Activated naive CD4-positive, alpha-beta T cell treated with anti-CD3 and anti-CD28 coated beads for 36 hours (primary cell): ENCODE measurements around the gene KCNK7. TPM values are rescaled to one million over a fixed set of nuclear protein-coding genes. Genes with fewer than 3 reads are reported as not detected.

Source experiments
- CTCF ChIA-PET: fragments of 350-600 bp; sonication (Branson Sonifier 250); formaldehyde crosslinking; loops from one replicate; lab custom pipeline; 2021; ENCODE audit warnings: antibody characterized with exemption; lab: Charles Lee
- DNase-seq: peaks from one replicate; pipeline ENCODE4 v3.0.0-alpha.2; 2020
- H3K27ac Mint-ChIP-seq: one replicate; pipeline ENCODE4 v1.8.0; 2021; ENCODE audit warnings: mild to moderate bottlenecking, mixed read lengths
- H3K27me3 Mint-ChIP-seq: one replicate; pipeline ENCODE4 v1.8.0; 2021; ENCODE audit warnings: low read depth, mixed read lengths
- H3K36me3 Mint-ChIP-seq: one replicate; pipeline ENCODE4 v1.8.0; 2021; ENCODE audit warnings: low read depth, mixed read lengths
- H3K4me1 Mint-ChIP-seq: one replicate; pipeline ENCODE4 v1.8.0; 2021; ENCODE audit warnings: low read depth, mixed read lengths
- H3K4me3 Mint-ChIP-seq: one replicate; pipeline ENCODE4 v1.8.0; 2021; ENCODE audit warnings: mild to moderate bottlenecking, moderate library complexity, mixed read lengths
- H3K9me3 Mint-ChIP-seq: one replicate; pipeline ENCODE4 v1.8.0; 2021; ENCODE audit warnings: mixed read lengths
- intact Hi-C: fragments of 100-400 bp; cut with micrococcal nuclease; formaldehyde crosslinking; loops from one replicate; pipeline ENCODE4 v1.15.1; 2023
- total RNA-seq, 2 experiments: library from RNA; stranded (reverse); gene quantifications; one replicate each; pipeline ENCODE4 v1.2.3, GENCODE V29; 2021

KCNK7 gene
- total RNA-seq, 2 experiments from 2014 or later = 0.35 TPM; not detected in 1

DNA sequence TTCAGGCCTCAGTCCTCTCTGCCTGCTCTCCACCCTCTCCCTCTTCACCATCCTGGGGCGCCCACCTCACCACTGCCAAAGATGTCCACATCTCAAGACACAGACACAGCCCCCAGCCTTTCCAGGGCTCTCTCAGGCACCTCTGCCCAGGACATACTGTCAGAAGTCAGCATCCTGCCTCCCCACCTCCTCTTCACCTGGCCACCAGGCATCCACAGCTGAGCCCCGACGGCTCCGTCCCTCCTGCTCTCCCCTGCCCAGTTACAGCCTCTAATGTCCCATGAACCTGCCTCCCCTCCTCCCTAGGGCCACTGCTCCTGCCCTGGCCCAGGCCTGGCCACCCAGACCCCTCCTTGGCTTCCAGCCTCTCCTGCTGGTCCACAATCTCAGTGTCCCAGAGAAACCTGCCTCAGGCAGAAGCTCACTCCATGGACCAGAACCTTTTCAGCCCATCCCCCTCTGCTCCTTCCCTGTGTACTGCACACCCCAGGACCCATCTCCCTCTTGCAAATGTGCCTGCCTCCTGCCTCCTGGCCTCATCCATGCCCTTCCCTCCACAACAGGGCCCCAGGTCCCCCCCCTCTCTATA is 40.7 kb downstream of the KCNK7 start:
- Mint-ChIP-seq H3K27ac (peak overlapping the region; percentile 65), H3K36me3 (peaks cover 8% of the 10 kb centered on the region), H3K4me3 (peak overlapping the region; percentile 39), H3K27me3 (no peaks in the 10 kb centered on the region), H3K4me1 (peaks cover 63% of the 10 kb centered on the region), H3K9me3 (no peaks in the 10 kb centered on the region)
- intact Hi-C loops = no loop called here
- DNase-seq = no peak
- CTCF ChIA-PET = interaction anchor here (2.6 kb wide), 1 partner anchor 14 kb away, joined by 17 read pairs; no protein-coding TSS in a partner anchor

DNA sequence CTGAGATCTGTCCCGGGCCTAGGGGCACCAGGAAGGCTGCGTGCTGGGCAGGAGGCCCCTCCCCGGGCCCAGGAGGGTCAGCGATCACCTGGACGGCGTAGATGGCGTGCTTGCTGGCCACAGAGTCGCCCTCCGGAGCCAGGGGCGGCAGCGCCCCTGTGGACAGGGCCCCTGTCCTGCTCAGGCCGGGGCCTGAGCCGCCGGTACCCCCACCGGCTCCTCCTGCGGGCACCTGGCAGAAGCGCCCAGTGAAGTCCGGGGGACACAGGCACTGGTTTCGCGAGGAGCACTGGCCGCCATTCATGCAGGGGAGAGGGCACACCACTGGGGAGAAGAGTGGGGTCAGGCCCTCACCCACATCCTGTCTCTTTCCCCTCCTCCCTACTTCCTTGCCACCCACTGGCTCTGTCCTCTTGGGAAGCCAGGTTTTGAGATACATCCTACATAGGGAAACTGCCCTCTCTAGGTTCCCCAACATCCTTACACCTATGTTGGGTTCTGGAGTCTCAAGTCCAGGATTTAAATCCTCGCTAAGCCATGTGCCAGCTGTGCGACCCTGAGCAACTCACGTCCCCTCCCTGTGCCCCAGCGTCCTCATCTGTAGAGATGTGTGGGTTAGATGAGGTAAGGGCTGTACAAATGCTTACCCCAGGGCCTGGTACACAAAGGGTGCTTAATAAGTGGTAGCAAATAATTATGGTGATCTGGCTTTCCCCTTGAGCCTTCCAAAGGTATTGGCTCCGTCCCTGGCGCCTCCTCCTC is 41.4 kb downstream of the KCNK7 start:
- CTCF ChIA-PET = no interaction called here
- Mint-ChIP-seq H3K27me3 (no peaks in the 10 kb centered on the region), H3K4me3 (peak overlapping the region; percentile 39), H3K27ac (peak overlapping the region; percentile 20), H3K36me3 (peaks cover 12% of the 10 kb centered on the region), H3K9me3 (no peaks in the 10 kb centered on the region), H3K4me1 (peaks cover 58% of the 10 kb centered on the region)
- intact Hi-C loops = no loop called here
- no peak for DNase-seq

DNA sequence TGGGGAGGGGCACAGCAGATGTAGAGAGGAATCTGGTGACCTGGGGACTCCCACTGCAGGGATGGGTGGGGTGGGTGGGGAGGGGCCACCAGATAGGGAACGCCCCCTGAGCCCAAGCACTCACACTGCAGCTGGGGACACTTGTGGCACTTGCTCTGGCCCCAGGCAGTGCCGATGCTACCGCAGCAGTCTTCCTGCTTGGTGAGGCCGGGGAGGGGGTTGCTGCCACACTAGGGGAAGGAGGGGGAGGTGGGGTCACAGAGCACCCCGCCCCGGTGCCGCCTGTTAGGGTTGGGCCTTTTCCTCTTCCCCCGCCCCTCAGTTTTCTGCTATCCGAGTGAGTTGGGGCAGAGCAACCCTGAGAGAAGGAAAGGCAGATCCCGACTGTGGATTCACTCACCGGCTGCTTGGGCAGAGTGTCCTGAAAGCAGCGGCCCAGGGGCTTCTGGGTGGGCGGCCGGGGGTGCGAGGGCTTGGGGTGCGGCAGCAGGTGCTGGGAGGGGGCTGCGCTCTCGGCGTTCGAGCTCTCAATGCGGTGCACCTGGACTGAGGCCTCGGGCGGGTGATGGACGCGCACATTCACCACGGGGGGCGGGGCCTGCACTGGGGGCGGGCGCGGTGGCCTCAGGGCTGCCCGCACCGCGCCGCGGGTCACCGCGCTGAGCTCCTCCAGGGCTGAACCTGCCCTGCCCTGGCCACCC is 42.1 kb downstream of the KCNK7 start:
- H3K9me3 Mint-ChIP-seq = no peaks in the 10 kb centered on the region

DNA sequence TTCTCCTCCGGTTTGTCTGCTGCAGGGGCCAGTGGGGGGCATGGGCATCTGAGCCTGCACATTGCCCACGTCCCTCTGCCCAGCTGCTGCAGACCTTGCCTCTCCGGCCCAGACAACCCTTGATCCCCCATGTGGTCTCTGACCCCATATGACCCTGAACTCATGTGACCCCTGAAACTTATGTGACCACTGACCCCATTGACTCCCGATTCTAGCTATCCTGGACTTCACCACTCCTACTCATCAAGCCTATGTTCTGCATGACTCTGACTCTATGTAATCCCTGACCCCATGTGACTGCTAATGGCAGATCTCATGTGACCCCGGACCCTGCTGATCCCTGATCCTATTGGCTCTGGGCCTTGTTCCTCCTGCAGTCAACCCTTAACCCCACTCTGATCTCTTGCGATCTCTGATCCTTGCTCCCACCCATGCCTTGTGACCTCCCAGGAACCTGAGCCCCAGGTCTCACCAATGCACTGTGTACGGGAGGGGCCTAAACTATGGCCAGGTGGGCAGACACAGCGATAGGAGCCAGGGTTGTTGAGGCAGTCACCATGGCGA is 43.1 kb downstream of the KCNK7 start:
- DNase-seq = no peak
- no peaks in the 10 kb centered on the region for H3K27me3 Mint-ChIP-seq
- no peak overlapping the region for H3K27ac Mint-ChIP-seq
- H3K36me3 Mint-ChIP-seq = peaks cover 15% of the 10 kb centered on the region
- intact Hi-C loops = loop anchor here (1.0 kb wide), 1 partner anchor 11 kb away; no protein-coding TSS in a partner anchor
- peaks cover 66% of the 10 kb centered on the region for H3K4me1 Mint-ChIP-seq
- H3K4me3 Mint-ChIP-seq = no peak overlapping the region
- CTCF ChIA-PET = interaction anchor here (0.6 to 2.2 kb wide), 7 partner anchors 9 to 501 kb away, joined by 3 to 21 read pairs (median 4); partner anchors contain the start of gene FAM89B
- H3K9me3 Mint-ChIP-seq = no peaks in the 10 kb centered on the region

More for the DNA sequence above, 42.1 kb downstream of the KCNK7 start:
- Mint-ChIP-seq H3K36me3 (peaks cover 13% of the 10 kb centered on the region), H3K27me3 (no peaks in the 10 kb centered on the region), H3K4me3 (peak overlapping the region; percentile 49), H3K27ac (no peak overlapping the region), H3K4me1 (peaks cover 59% of the 10 kb centered on the region)
- intact Hi-C loops = no loop called here
- DNase-seq = peak; percentile 86
- CTCF ChIA-PET = interaction anchor here (0.6 to 1.3 kb wide), 2 partner anchors 8 to 139 kb away, joined by 3 to 4 read pairs; no protein-coding TSS in a partner anchor

DNA sequence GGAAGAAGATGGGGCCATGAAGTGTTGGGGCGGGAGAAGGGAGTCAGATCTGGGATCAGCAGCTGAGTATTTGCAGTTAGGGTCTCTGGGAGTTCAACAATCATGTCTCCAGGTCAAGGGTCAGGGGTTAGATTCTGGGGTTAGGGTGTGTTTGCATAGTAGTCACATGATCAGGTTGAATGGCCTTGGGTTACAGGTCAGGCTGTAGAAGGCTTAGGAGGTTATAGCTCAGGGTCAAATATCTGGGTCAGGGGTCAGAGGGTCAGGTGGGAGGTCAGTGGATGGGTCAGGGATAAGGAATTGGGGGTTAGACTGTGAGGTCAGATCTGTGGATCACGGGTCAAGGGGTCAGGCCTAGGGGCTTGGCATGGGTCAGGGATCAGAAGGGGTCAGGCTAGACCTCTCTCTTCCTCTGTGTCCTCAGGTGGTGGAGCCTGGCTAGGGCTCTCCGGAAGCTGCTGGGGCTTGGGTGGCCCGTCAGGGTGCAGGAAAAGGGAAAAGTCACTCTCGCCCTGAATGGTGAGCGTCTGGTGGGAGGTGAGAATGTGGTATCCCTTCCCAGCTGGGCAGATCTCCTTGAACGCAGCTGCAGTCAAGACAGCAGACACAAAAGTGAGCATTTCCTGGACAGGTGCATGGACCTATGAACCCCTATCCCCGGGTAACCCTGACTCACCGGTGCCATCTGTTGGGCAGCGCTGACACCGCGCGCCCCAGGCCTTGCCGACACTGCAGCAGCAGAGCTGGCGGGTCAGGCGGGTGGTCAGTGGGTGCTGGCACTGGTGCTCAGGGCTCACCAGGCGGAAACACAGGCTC is 43.8 kb downstream of the KCNK7 start:
- Mint-ChIP-seq H3K4me3 (no peak overlapping the region), H3K27ac (peak overlapping the region; percentile 61), H3K27me3 (no peaks in the 10 kb centered on the region), H3K4me1 (peaks cover 63% of the 10 kb centered on the region), H3K9me3 (no peaks in the 10 kb centered on the region), H3K36me3 (peaks cover 15% of the 10 kb centered on the region)
- CTCF ChIA-PET = interaction anchor here (0.6 to 2.2 kb wide), 6 partner anchors 9 to 182 kb away, joined by 3 to 21 read pairs (median 4); partner anchors contain the start of gene FAM89B
- intact Hi-C loops = loop anchor here (1.0 kb wide), 1 partner anchor 10 kb away; no protein-coding TSS in a partner anchor
- DNase-seq = peak; percentile 76

DNA sequence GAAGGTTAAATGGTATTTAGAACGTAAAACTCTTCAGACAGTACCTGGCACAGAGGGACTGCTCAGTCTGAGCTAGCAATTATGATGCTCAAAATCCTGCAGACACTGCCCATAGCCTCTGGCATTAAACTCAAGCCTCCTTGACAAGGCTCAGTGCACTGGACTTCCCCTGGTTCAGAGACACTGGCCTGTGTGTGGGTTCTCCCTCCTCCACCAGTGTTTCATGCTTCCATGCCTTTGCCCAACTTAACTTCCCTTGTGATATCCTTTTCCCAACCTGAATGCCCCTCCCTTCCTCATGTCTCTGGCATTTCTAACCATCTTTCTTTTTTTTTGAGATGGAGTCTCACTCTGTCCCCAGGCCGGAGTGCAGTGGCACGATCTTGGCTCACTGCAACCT is 46.5 kb downstream of the KCNK7 start:
- intact Hi-C loops = no loop called here
- no peak for DNase-seq
- no peaks in the 10 kb centered on the region for H3K27me3 Mint-ChIP-seq
- CTCF ChIA-PET = interaction anchor here (1.0 to 2.8 kb wide), 3 partner anchors 8 to 24 kb away, joined by 4 to 10 read pairs (median 4); partner anchors contain the start of gene FAM89B
- peaks cover 46% of the 10 kb centered on the region for H3K4me1 Mint-ChIP-seq
- no peak overlapping the region for H3K27ac Mint-ChIP-seq
- no peaks in the 10 kb centered on the region for H3K9me3 Mint-ChIP-seq
- peaks cover 15% of the 10 kb centered on the region for H3K36me3 Mint-ChIP-seq
- H3K4me3 Mint-ChIP-seq = no peak overlapping the region

DNA sequence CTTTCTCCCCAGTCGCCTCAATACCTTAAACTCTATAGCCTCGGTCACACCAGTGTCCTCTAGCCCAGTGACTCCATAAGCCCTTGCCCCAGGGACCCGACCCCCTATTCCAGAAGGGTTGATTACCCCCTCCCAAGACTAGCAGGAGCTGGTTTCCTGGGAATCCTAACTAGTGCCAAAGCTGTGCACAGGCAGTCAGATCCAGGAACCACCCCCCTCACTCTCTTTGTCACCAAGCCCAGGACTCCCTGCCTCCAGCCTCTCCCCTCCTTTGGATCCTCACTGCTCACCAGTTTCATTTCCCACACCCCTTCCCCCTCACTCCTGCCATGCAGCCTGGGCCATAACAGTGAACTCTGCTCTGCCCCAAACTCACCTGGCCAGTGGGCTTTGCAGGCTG is 47.2 kb downstream of the KCNK7 start:
- H3K4me1 Mint-ChIP-seq = peaks cover 47% of the 10 kb centered on the region
- intact Hi-C loops = no loop called here

DNA sequence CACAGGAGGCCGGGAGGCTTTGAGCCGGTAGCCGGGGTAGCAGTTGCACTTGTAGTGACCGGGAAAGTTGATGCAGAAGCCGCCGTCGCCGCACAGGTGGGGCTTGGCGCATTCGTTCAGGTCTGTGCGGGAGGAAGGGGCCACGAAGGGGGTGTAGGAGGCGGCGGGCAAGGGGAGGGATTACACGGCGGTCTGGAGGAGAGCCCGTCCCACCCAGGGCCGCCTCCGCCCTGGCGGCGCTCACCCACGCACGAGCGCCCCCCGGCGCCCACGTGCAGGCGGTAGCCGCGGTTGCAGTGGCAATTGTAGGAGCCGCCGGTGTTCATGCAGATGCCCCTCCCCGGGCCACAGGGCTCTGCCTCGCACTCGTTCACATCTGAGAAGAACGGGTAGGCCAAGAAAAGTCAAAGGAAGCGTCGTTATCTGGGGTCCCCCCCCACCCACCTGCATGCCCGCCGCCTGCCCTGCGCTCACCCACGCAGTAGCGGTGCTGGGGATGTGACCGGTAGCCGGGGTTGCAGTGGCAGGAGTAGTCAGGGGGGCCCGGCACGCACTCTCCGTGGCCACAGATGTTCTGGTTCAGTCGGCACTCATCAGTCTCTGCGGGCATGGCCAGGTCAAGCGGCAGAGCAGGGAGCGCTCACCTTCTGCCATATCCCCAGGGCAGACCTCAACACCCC is 48.0 kb downstream of the KCNK7 start:
- intact Hi-C loops = no loop called here
- no peaks in the 10 kb centered on the region for H3K27me3 Mint-ChIP-seq
- H3K27ac Mint-ChIP-seq = no peak overlapping the region
- CTCF ChIA-PET = interaction anchor here (0.8 to 2.8 kb wide), 3 partner anchors 7 to 167 kb away, joined by 3 to 10 read pairs (median 5); no protein-coding TSS in a partner anchor
- no peak for DNase-seq
- no peaks in the 10 kb centered on the region for H3K9me3 Mint-ChIP-seq
- peaks cover 40% of the 10 kb centered on the region for H3K4me1 Mint-ChIP-seq
- no peak overlapping the region for H3K4me3 Mint-ChIP-seq
- H3K36me3 Mint-ChIP-seq = peaks cover 15% of the 10 kb centered on the region

More for the DNA sequence above, 47.2 kb downstream of the KCNK7 start:
- CTCF ChIA-PET = interaction anchor here (0.6 to 2.8 kb wide), 4 partner anchors 8 to 136 kb away, joined by 3 to 10 read pairs (median 4); partner anchors contain the start of gene FAM89B
- Mint-ChIP-seq H3K27me3 (no peaks in the 10 kb centered on the region), H3K9me3 (no peaks in the 10 kb centered on the region), H3K4me3 (peak overlapping the region; percentile 11), H3K27ac (peak overlapping the region; percentile 28), H3K36me3 (peaks cover 15% of the 10 kb centered on the region)
- DNase-seq = no peak

DNA sequence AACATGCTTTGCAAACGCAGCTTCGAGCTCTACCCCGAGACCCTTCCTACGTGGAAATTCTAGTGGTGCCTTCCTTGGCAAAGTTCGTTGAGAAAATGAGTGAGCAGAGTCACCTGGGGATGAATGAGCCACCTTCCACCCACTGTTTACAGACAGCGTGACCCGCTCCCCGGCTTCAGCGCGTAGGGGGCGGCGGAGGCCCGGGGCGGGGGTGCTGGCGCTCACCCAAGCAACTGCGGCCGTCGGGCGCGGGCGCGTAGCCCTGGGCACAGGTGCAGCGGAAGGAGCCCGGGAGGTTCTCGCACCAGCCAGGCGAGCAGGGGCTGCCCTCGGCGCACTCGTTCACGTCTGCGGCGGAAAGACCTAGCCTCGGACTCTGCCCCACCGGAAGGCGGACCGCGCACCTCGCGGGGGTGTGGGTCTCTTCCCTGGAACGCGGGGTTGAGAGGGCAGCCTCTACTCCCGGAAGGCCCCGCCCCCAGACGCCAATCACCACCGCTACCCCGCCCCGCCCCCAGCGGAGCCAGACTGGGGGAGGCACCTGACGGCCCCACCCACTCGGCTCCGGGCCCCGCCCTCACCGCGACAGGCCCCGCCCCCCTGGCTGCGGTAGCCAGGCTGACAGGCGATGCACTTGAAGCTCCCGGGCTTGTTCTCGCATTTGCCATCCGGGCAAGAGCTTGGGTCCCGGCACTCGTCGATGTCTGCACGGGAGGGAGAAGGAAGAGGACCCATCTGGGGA is 49.2 kb downstream of the KCNK7 start:
- Mint-ChIP-seq H3K4me1 (peaks cover 36% of the 10 kb centered on the region), H3K36me3 (peaks cover 9% of the 10 kb centered on the region), H3K4me3 (peak overlapping the region; percentile 71), H3K27me3 (no peaks in the 10 kb centered on the region), H3K9me3 (no peaks in the 10 kb centered on the region), H3K27ac (peak overlapping the region; percentile 72)
- intact Hi-C loops = loop anchor here (1.0 kb wide), 1 partner anchor 24 kb away; the partner anchor contains the start of gene ZNRD2
- DNase-seq = peak; percentile 98
- CTCF ChIA-PET = interaction anchor here (0.6 to 1.4 kb wide), 4 partner anchors 20 to 179 kb away, joined by 3 to 5 read pairs (median 4); no protein-coding TSS in a partner anchor

DNA sequence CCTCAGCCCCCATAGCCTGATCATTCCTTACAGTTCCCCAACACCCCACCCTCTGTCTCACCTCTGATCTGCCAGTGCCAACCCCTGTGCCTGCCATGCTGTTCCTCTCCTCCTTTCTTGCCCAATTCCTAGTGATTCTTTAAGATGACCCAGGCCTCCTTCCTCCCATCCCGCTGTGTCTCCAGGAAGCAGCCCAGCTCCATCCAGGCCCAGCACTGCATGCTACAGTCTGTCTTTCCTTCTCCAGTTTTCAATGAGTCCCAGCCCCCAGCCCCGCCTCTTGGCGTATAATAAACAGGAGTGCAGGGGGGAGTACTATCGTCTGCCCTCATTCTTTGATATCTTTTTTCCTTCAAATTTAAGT is 49.8 kb downstream of the KCNK7 start:
- Mint-ChIP-seq H3K4me3 (peak overlapping the region; percentile 71), H3K9me3 (no peaks in the 10 kb centered on the region), H3K4me1 (peaks cover 39% of the 10 kb centered on the region), H3K36me3 (peaks cover 7% of the 10 kb centered on the region), H3K27ac (peak overlapping the region; percentile 39), H3K27me3 (no peaks in the 10 kb centered on the region)
- CTCF ChIA-PET = interaction anchor here (0.6 kb wide), 1 partner anchor 179 kb away, joined by 4 read pairs; no protein-coding TSS in a partner anchor
- intact Hi-C loops = loop anchor here (1.0 kb wide), 1 partner anchor 24 kb away; the partner anchor contains the start of gene ZNRD2
- no peak for DNase-seq
